Uterus (tissue), 2 donors: Measurements from ENCODE around the gene ACSS3.

Source experiments
- CTCF ChIP-seq, 4 experiments: fragments of 200-600 bp in 2 of 4; fragments of 450-650 bp in 2 of 4; sonication (generic) in 2 of 4; IDR thresholded peaks; one replicate each; pipeline ENCODE4 v1.5.1; 2016 to 2019; ENCODE audit warnings: antibody characterized with exemption in 4 of 4, mild to moderate bottlenecking in 2 of 4, moderate library complexity in 1 of 4
- POLR2A ChIP-seq, 2 donors: fragments of 450-650 bp; IDR thresholded peaks; one replicate each; pipeline ENCODE4 v1.6.1; 2016; ENCODE audit warnings: antibody characterized with exemption in 2 of 2, mild to moderate bottlenecking in 1 of 2, moderate library complexity in 1 of 2

GRCh38 chr12:81205416-81205815, 127.5 kb downstream of the ACSS3 start:
- TF ChIP-seq POLR2A (IDR thresholded peaks at IDR 0.05) (no peak), CTCF (IDR thresholded peaks at IDR 0.05) (no peak)
